Heart left ventricle (tissue), 16 donors: ENCODE results near the gene CYP27C1. TPM values are rescaled to one million over a fixed set of nuclear protein-coding genes. Genes with fewer than 3 reads are reported as not detected.
"Not testable (repeated sequence)": the region's sequence is repeated elsewhere in the genome, so short reads cannot be mapped to it uniquely, and the experiment has no call there.

Experiments used
- ATAC-seq, 4 donors: fragments of 200-7000 bp; cut with Tn5 transposase; one replicate each; pipeline ENCODE4 v1.9.1; 2020 to 2022; ENCODE audit warnings: moderate library complexity in 4 of 4, mild to moderate bottlenecking in 3 of 4, moderate number of reproducible peaks in 1 of 4
- DNase-seq, 5 donors: peaks; one replicate each; pipeline ENCODE4 v3.0.0-alpha.2; 2020
- H3K27ac ChIP-seq, 12 donors: fragments of 200-600 bp; sonication (generic) in 4 of 12; one replicate each; pipeline versions ENCODE4 v1.5.0 to v1.8.0; 2016 to 2022; ENCODE audit warnings: mild to moderate bottlenecking in 2 of 12
- H3K27me3 ChIP-seq, 9 donors: fragments of 200-600 bp; sonication (generic) in 2 of 9; one replicate each; pipeline versions ENCODE4 v1.5.1 to v1.8.0; 2016 to 2022; ENCODE audit warnings: mild to moderate bottlenecking in 3 of 9
- H3K36me3 ChIP-seq, 9 donors: fragments of 200-600 bp; sonication (generic) in 2 of 9; one replicate each; pipeline versions ENCODE4 v1.5.0 to v1.8.0; 2018 to 2022; ENCODE audit warnings: mild to moderate bottlenecking in 2 of 9
- H3K4me1 ChIP-seq, 12 donors: fragments of 200-600 bp; sonication (generic) in 4 of 12; one replicate each; pipeline versions ENCODE4 v1.5.0 to v1.8.0; 2016 to 2022; ENCODE audit warnings: mild to moderate bottlenecking in 3 of 12
- H3K4me3 ChIP-seq, 12 donors: fragments of 200-600 bp; sonication (generic) in 4 of 12; one replicate each; pipeline versions ENCODE4 v1.5.0 to v1.8.0; 2017 to 2022; ENCODE audit warnings: mild to moderate bottlenecking in 9 of 12, moderate library complexity in 4 of 12
- H3K9me3 ChIP-seq, 12 donors: fragments of 200-600 bp; sonication (generic) in 4 of 12; one replicate each; pipeline versions ENCODE4 v1.5.0 to v1.8.0; 2016 to 2022; ENCODE audit warnings: mild to moderate bottlenecking in 1 of 12
- POLR2A ChIP-seq, 2 donors: fragments of 450-650 bp; IDR thresholded peaks; one replicate each; pipeline ENCODE4 v1.6.1; 2017; ENCODE audit warnings: antibody characterized with exemption in 2 of 2, mild to moderate bottlenecking in 2 of 2, moderate library complexity in 2 of 2
- WGBS, 4 donors: extraction: QIAGEN DNeasy Blood & Tissue Kit in 2 of 4; methylation state at CpG; one replicate each; pipeline versions ENCODE4 v1.1.5 to v1.1.7; 2013 to 2018; 5-methylcytosine and 5-hydroxymethylcytosine counted together
- intact Hi-C, 10 donors: fragments of 100-400 bp; cut with DNase I; formaldehyde crosslinking; loops; one replicate each; pipeline versions ENCODE4 v1.11.1 to v1.14.2; 2022
- polyA plus RNA-seq, 2 donors: library from polyadenylated mRNA; stranded (reverse); fragments of 200-250 nt; gene quantifications; one replicate each; pipeline ENCODE4 v1.2.3, GENCODE V29; 2013
- total RNA-seq, 9 donors: library from RNA; depleted of rRNA in 2 of 9; stranded (reverse); fragments of >200 nt in 2 of 9; fragmentation: NEBNext Ultra II Directional in 3 of 9; extraction: Animal tissue kit (Norgen Biotek cat#: 25700) in 3 of 9; gene quantifications; one replicate each; pipeline versions ENCODE4 v1.1.0 to v1.2.4, GENCODE V29; 2016 to 2023
- TF ChIP-seq, protein P1 (sequence below), 12 donors: fragments of 200-600 bp; sonication (generic) in 4 of 12; IDR thresholded peaks; one replicate each; pipeline versions ENCODE4 v1.5.0 to v1.8.0; 2018 to 2022; ENCODE audit warnings: antibody characterized with exemption in 12 of 12, mild to moderate bottlenecking in 5 of 12
- donor health status: ischemic (EF 13 %, LVEDD 7.1; RV severe dilation, severe dysfunction).
- donor health status: healthy with polysubstance abuse.
- donor health status: DM: no; HTN: yes; CAD: no.
- donor health status: DM: no; HTN: no; CAD: no.
- donor health status: ischemic (EF 25% LVEDD 6.9; RV normal size, moderate dysfunction).
- donor health status: ischemic (EF 25% LVEDD 5.7; RV mildly dilated, moderate dysfunction).
- donor health status: healthy.
- donor health status: DM: yes; HTN: yes; CAD: no.
- donor health status: ischemic (EF 35%, LVEDD 5.7; RV mildly dilated, moderate dysfunction).
- donor health status: nonischemic (EF 11% LVEDD 7.7; RV severe dilation, severe dysfunction).
- donor health status: DM: yes; HTN: yes; CAD: no.
- donor health status: PGD.
- donor health status: ischemic (EF 29% LVEDD 5.4; RV normal size, mild dysfunction).
- donor health status: nonischemic (EF 23%, LVEDD 6.1; RV moderate dilation, normal function).

The CYP27C1 gene
- total and polyA plus RNA-seq, 11 donors = 0.06 to 0.44 (median 0.12) TPM; not detected in 8

DNA sequence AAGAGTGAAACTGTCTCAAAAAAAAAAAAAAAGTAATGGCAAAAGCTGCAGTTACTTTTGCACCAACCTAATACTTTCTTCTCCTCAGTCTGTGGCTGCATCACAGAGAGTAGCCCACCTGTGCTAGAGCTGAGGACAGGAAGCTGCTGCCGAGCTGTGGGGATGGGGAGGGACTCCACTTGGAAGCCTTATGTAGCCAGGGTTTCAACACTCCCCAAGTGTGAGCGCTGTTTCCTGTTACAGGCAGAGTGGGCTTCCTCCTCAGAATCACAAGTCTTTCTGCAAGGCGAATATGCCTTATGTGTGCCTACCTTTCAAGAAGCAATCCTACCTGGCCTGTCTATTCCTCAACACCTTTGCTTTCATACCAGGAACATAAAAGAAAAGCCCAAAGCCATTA lies 36.3 kb upstream of the CYP27C1 start:
- 81 to 95% (median 89%) methylated on average over 3 of the region's 3 CpGs for whole genome bisulfite sequencing, 4 donors
- Histone ChIP-seq H3K4me1 (no peaks in the 10 kb centered on the region), H3K36me3 (peaks cover 0 to 52% (median 51%) of the 10 kb centered on the region in 9 donors), H3K9me3 (no peaks in the 10 kb centered on the region), H3K4me3 (no peak overlapping the region), H3K27ac (no peak overlapping the region), H3K27me3 (no peaks in the 10 kb centered on the region)
- TF ChIP-seq POLR2A (IDR thresholded peaks at IDR 0.05) = no peak
- TF ChIP-seq, protein P1, sequence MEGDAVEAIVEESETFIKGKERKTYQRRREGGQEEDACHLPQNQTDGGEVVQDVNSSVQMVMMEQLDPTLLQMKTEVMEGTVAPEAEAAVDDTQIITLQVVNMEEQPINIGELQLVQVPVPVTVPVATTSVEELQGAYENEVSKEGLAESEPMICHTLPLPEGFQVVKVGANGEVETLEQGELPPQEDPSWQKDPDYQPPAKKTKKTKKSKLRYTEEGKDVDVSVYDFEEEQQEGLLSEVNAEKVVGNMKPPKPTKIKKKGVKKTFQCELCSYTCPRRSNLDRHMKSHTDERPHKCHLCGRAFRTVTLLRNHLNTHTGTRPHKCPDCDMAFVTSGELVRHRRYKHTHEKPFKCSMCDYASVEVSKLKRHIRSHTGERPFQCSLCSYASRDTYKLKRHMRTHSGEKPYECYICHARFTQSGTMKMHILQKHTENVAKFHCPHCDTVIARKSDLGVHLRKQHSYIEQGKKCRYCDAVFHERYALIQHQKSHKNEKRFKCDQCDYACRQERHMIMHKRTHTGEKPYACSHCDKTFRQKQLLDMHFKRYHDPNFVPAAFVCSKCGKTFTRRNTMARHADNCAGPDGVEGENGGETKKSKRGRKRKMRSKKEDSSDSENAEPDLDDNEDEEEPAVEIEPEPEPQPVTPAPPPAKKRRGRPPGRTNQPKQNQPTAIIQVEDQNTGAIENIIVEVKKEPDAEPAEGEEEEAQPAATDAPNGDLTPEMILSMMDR (IDR thresholded peaks at IDR 0.05) = no peak
- intact Hi-C loops = no loop called here
- ATAC-seq = no peak
- no peak for DNase-seq

DNA sequence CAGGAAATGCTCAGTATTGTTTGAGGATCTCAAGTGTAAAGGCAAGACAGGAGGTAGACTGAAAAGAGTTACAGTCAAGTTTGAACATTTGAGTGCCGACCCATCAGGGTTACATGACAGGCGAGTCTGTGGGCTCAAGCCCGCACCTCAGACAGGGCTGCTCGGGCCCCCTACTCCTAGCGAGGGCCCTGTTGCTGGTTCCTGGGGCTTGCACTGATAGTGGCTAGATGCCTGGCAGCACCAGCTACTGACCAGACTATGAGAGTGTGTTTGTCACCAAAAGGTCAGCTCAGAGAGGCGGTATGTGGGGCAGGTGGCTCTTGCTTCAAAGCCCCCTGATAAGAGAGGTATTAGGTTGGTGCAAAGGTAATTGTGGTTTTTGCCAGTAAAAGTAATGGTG lies 35.6 kb upstream of the CYP27C1 start:
- DNase-seq (no peak), ATAC-seq (no peak)
- Histone ChIP-seq H3K27ac (no peak overlapping the region), H3K36me3 (peaks cover 0 to 48% (median 45%) of the 10 kb centered on the region in 9 donors), H3K9me3 (no peaks in the 10 kb centered on the region), H3K4me3 (no peak overlapping the region), H3K4me1 (no peaks in the 10 kb centered on the region), H3K27me3 (no peaks in the 10 kb centered on the region)
- intact Hi-C loops = no loop called here
- TF ChIP-seq, protein P1 (IDR thresholded peaks at IDR 0.05) = no peak
- no peak for TF ChIP-seq POLR2A (IDR thresholded peaks at IDR 0.05)
- 86 to 98% (median 95%) methylated on average over 6 of the region's 6 CpGs for WGBS, 4 donors

DNA sequence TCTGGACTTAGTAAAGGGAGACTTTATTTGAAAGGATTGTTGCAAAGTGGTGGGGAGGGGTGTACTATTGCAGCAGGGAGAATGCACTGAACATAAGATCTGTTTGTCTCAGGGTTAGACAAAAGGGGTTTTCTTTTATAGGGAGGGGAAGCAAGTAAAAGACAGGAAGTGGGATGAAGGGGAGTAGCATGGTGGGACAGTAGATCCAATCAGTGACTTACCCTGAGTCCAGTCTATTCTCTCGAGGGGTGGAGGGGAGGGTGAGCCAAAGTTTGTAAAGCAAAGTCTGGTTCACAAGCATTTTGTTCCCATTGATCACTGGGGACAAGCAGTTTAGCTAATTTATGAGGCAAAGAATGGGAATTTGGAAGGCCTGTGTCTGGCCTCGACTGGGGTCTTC lies 35.0 kb upstream of the CYP27C1 start:
- Histone ChIP-seq H3K4me1 (no peaks in the 10 kb centered on the region), H3K27me3 (no peaks in the 10 kb centered on the region), H3K9me3 (no peaks in the 10 kb centered on the region), H3K27ac (no peak overlapping the region), H3K4me3 (no peak overlapping the region), H3K36me3 (peaks cover 0 to 42% (median 39%) of the 10 kb centered on the region in 9 donors)
- 58 to 66% (median 61%) methylated on average over 2 of the region's 2 CpGs for WGBS, 4 donors
- no peak for TF ChIP-seq POLR2A (IDR thresholded peaks at IDR 0.05)
- TF ChIP-seq, protein P1 (IDR thresholded peaks at IDR 0.05) = no peak
- intact Hi-C loops = no loop called here
- no peak for ATAC-seq
- DNase-seq = no peak

DNA sequence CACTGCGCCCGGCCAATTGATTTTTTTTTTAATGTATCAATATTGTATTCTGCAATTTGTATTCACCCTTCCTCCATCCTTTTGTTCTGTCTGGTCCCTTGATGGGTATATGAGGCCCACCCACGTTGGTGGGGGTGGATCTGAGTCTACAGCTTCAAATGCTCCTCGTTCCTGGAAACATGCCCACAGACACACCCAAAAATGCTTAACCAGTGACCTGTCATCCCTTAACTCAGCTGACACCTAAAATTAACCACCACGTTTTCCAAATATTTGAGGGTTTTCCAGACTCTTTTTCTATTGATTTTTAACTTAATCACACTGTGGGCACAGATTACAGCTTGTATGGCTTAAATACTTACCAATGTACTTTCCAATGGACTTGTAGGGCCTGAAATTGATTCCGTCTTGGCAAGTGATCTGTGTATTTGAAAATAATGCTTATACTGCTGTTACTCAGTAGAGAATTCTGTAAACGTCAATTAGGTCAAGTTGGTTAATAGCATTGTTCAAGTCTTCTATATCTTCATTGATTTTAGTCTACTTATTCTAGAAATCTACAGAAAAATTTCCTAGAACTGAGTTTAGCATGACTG lies 34.4 kb upstream of the CYP27C1 start:
- TF ChIP-seq POLR2A (IDR thresholded peaks at IDR 0.05) = no peak
- TF ChIP-seq, protein P1 (IDR thresholded peaks at IDR 0.05) = no peak
- Histone ChIP-seq H3K4me3 (no peak overlapping the region), H3K27me3 (no peaks in the 10 kb centered on the region), H3K9me3 (no peaks in the 10 kb centered on the region), H3K4me1 (no peaks in the 10 kb centered on the region), H3K36me3 (peaks cover 0 to 35% (median 32%) of the 10 kb centered on the region in 9 donors), H3K27ac (no peak overlapping the region)
- intact Hi-C loops = no loop called here
- 73 to 82% (median 78%) methylated on average over 7 of the region's 7 CpGs for WGBS, 4 donors
- DNase-seq = no peak
- ATAC-seq = no peak

DNA sequence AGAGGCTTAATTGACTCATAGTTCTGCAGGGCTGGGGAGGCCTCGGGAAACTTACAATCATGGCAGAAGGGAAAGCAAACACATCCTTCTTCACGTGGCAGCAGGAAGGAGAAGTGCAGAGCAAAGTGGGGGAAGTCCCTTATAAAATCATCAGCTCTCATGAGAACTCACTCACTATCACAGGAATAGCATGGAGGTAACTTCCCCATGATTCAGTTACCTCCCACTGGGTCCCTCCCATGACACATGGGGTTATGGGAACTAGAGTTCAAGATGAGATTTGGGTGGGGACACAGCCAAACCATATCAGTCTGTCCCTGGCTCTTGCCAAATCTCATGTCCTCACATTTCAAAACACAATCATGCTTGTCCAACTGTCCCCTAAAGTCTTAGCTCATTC lies 21.1 kb upstream of the CYP27C1 start:
- peaks cover 0 to 14% (median 0%) of the 10 kb centered on the region in 12 donors for H3K9me3 ChIP-seq
- H3K27me3 ChIP-seq, H3K4me3 ChIP-seq, H3K27ac ChIP-seq, intact Hi-C loops, DNase-seq, H3K4me1 ChIP-seq, H3K36me3 ChIP-seq, ATAC-seq: not testable (repeated sequence)
- WGBS, 4 donors = 65 to 85% (median 73%) methylated on average over 2 of the region's 2 CpGs
